ENCODE data around the gene RETREG3.
"Not testable (repeated sequence)": the region's sequence is repeated elsewhere in the genome, so short reads cannot be mapped to it uniquely, and the experiment has no call there.

DNA sequence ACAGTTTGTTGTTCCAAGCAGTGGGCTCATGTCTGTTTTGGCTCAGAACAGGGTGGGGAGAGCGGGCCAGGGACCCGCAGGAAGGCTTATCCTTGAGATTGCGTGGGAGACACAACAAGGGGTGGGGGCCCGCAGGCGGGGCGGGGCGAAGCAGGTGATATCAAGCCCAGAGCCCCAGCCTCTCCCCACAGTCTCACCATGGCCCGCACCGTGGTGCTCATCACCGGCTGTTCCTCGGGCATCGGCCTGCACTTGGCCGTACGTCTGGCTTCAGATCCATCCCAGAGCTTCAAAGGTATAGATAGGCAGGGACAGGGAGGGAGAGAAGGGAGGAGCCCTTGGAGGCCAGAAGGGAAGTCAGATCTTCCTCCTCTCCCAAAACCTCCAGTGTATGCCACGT is 56.4 kb downstream of the RETREG3 start, which contains the start of gene HSD17B1:
- TF ChIP-seq, protein P1, sequence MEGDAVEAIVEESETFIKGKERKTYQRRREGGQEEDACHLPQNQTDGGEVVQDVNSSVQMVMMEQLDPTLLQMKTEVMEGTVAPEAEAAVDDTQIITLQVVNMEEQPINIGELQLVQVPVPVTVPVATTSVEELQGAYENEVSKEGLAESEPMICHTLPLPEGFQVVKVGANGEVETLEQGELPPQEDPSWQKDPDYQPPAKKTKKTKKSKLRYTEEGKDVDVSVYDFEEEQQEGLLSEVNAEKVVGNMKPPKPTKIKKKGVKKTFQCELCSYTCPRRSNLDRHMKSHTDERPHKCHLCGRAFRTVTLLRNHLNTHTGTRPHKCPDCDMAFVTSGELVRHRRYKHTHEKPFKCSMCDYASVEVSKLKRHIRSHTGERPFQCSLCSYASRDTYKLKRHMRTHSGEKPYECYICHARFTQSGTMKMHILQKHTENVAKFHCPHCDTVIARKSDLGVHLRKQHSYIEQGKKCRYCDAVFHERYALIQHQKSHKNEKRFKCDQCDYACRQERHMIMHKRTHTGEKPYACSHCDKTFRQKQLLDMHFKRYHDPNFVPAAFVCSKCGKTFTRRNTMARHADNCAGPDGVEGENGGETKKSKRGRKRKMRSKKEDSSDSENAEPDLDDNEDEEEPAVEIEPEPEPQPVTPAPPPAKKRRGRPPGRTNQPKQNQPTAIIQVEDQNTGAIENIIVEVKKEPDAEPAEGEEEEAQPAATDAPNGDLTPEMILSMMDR (IDR thresholded peaks at IDR 0.05; ENCODE audit: low read length) = not testable (repeated sequence)
- not testable (repeated sequence) for TF ChIP-seq EZH2 (IDR thresholded peaks at IDR 0.05; ENCODE audit: borderline replicate concordance, low read length)
